NT2/D1 (cell line): ENCODE data around the gene BARX2.
A peak's percentile ranks its signal among the peaks of the same experiment; 100 is the strongest.

Experiments used
- DNase-seq: peaks from one replicate; pipeline ENCODE4 v3.0.0-alpha.2; 2011; ENCODE audit warnings: low read depth, low spot score
- H3K27me3 ChIP-seq: 2 replicates; pipeline ENCODE4 v1.6.0; 2011; ENCODE audit warnings: mild to moderate bottlenecking; ENCODE audit not compliant: insufficient read length, insufficient read depth
- H3K36me3 ChIP-seq: 2 replicates; pipeline ENCODE4 v1.6.1; 2011; ENCODE audit warnings: mild to moderate bottlenecking, low read length, mixed read lengths; ENCODE audit not compliant: insufficient read depth, insufficient read length
- H3K4me1 ChIP-seq: 2 replicates; pipeline ENCODE4 v1.5.1; 2011; ENCODE audit not compliant: insufficient read depth, insufficient read length
- H3K4me3 ChIP-seq: 2 replicates; pipeline ENCODE4 v1.5.1; 2011; ENCODE audit warnings: low read depth; ENCODE audit not compliant: insufficient read length
- H3K9ac ChIP-seq: 2 replicates; pipeline ENCODE4 v1.6.0; 2011; ENCODE audit warnings: low read depth; ENCODE audit not compliant: insufficient read length
- H3K9me3 ChIP-seq: 2 replicates; pipeline ENCODE4 v1.5.1; 2011; ENCODE audit warnings: mild to moderate bottlenecking, low read length; ENCODE audit not compliant: insufficient read depth
- SUZ12 ChIP-seq: IDR thresholded peaks from 2 replicates; pipeline ENCODE4 v1.6.1; 2011; ENCODE audit not compliant: insufficient read length, insufficient read depth; ENCODE audit errors: extremely low read depth
- YY1 ChIP-seq: IDR thresholded peaks from 2 replicates; pipeline ENCODE4 v1.6.1; 2011; ENCODE audit not compliant: insufficient read length, insufficient read depth
- ZNF274 ChIP-seq: IDR thresholded peaks from 2 replicates; pipeline ENCODE4 v1.6.1; 2011; ENCODE audit warnings: mild to moderate bottlenecking, low read depth, low read length

The BARX2 gene

DNA sequence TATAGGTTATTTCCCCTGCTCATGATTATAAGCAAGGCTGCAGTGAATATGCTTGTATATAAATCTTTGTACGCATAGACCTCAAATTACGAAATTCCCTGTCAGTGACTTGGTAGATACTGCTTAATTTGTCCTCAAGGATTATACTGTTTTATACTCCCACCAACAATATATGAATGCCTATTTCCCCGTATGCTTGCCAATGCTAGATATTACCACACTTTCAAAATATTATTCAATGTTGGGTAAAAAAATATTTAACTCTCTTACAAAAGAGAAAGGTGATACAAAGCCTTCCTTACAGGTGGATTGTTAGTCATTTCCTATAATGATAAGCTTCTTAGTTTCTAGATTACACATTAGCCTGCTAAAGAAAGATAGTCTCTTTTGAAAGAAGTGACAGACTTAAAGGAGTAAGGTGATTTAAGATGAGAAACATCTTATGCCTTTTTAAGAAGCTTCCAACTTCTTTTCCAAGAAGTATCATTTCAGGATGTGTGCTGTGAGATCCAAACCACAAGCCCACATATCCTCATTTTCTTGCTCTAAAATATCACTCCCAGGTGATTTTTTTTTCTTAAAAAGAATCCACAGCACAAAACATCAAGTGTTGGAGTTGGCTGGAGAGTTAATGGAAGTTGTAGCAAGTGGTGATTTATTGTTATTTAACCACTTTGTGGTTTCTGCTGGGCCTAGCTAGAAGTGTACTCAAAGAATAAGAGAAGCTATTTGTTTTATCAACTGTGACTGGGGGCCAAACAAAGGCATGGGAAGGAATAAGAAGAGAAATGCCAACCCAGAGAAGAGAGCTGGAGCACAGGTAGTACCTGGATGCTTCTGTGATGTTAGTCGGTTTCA, 59.2 kb downstream of the BARX2 start:
- TF ChIP-seq SUZ12 (no peak), YY1 (no peak), ZNF274 (no peak)
- no peak overlapping the region for H3K4me3 ChIP-seq
- no peak for DNase-seq
- H3K4me1 ChIP-seq, result no peaks in the 10 kb centered on the region
- H3K36me3 ChIP-seq, result no peaks in the 10 kb centered on the region
- H3K9ac ChIP-seq, result no peak overlapping the region
- peaks cover 12% of the 10 kb centered on the region for H3K9me3 ChIP-seq
- H3K27me3 ChIP-seq, result no peaks in the 10 kb centered on the region

DNA sequence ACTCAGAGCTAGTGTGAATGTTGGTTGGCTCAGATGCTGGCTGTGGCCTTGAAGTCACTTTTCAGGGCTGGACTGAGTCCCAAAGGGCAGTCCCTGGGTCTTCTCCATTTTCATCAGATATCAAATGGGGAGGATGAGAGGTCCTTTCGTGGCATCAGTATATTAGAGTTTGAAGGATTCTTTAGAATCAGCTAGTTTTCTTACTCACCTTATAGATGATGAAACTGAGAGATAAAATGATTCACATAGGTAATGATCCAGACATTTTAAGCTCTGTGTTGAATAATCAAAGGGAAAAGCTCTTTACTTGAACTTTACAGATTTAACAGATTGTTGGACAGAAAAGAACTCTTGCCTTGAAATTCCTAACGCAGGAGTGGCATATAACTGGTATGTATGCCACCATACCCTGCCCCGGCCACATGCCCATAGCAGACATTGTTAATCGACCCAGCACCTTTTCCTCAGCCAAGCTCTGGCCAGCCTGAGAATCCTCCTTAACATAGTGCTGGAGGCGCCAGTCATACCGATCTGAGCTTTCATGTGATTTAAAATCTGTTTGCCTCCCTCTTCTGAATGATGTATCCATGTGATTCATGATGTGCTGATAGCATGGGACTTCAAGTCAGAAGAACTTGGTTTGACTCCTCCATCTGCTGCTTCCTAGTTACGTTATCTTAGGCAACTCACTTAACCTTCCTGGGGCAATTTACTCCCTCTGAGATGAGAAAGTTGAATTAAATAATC, 60.0 kb downstream of the BARX2 start:
- DNase-seq, result no peak
- Histone ChIP-seq H3K36me3 (no peaks in the 10 kb centered on the region), H3K4me1 (peaks cover under 1% of the 10 kb centered on the region), H3K9ac (no peak overlapping the region), H3K27me3 (no peaks in the 10 kb centered on the region), H3K4me3 (no peak overlapping the region), H3K9me3 (peaks cover 11% of the 10 kb centered on the region)
- TF ChIP-seq ZNF274 (no peak), SUZ12 (no peak), YY1 (no peak)

DNA sequence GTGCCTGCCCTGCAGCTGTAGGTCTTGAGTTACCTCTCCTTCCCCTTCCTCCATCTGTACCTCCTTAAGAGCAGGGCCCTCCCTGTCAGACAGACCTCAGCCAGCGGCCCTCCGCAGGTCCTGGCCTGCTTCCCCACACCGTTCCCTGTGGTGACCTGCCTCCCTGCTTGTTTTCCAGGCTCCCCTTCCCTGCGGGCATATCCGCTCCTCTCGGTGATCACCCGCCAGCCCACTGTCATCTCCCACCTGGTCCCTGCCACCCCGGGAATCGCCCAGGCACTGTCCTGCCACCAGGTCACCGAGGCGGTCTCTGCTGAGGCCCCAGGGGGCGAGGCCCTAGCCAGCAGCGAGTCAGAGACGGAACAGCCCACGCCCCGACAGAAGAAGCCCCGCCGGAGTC, 60.9 kb downstream of the BARX2 start:
- no peak for DNase-seq
- H3K36me3 ChIP-seq, result no peaks in the 10 kb centered on the region
- no peak overlapping the region for H3K4me3 ChIP-seq
- TF ChIP-seq YY1 (no peak), SUZ12 (no peak), ZNF274 (no peak)
- H3K9ac ChIP-seq, result no peak overlapping the region
- no peaks in the 10 kb centered on the region for H3K27me3 ChIP-seq
- peaks cover 5% of the 10 kb centered on the region for H3K4me1 ChIP-seq
- H3K9me3 ChIP-seq, result peaks cover 2% of the 10 kb centered on the region; the same call in 1 of the 2 replicates

DNA sequence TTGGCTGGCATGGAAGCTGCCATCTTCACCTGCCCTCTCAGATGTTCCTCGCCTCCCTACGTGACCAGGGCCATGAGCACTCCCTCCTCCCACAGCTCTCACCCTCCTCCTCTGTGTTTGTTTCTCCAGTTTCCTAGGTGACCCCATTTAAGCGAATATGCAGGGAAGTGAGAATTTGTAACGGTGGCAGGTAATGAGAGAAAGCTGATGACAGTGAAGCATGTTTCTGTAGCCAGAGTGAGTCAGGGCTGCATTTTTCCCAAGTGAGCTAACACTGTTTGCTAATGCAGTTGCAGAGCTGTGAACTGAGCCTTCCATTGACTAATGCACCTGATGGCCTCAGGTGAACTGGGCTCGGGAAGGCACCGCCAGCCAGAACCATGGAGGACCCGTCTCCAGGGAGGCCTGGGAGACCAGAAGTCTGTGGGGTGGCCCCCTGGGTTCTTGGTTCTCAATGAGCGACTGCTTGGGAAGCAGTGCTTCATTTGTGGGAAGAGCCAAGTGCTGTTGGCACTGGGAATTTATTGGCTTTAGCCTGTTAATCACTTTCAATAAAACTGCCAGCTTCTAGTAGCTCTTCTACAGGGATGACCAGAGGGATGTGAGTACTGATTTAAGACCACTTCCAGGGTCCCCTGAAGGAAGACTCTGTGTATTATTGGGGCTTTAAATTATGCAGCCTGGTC, 64.5 kb downstream of the BARX2 start:
- H3K9ac ChIP-seq, result no peak overlapping the region
- peak; percentile 85 for DNase-seq
- H3K4me1 ChIP-seq, result peaks cover 5% of the 10 kb centered on the region
- H3K36me3 ChIP-seq, result no peaks in the 10 kb centered on the region
- TF ChIP-seq ZNF274, result no peak
- no peak for TF ChIP-seq SUZ12
- no peak for TF ChIP-seq YY1
- no peak overlapping the region for H3K4me3 ChIP-seq
- no peaks in the 10 kb centered on the region for H3K27me3 ChIP-seq
- H3K9me3 ChIP-seq, result no peaks in the 10 kb centered on the region

DNA sequence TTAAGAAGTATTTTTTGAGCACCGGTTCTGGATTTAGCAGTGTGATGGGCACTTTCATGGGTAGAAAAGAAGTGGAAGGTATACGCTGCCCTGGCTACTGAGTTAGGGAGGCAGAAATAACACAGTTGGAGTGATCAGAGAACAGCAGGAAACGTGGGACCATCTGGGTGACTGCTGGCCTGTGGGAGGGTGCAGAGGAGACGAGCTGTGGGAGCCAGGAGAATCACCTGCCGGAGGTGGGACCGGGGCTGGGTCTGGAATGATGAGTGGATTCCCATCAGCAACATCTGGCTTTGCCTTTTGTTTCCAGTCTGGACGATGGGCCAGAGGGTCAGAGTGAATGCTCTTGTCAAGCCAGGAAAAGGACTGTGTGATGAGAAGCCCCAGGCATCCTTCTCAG, 66.5 kb downstream of the BARX2 start:
- Histone ChIP-seq H3K4me3 (no peak overlapping the region), H3K9me3 (no peaks in the 10 kb centered on the region), H3K36me3 (no peaks in the 10 kb centered on the region), H3K4me1 (peaks cover 5% of the 10 kb centered on the region), H3K9ac (no peak overlapping the region), H3K27me3 (no peaks in the 10 kb centered on the region)
- TF ChIP-seq ZNF274 (no peak), SUZ12 (no peak), YY1 (no peak)
- DNase-seq, result no peak

DNA sequence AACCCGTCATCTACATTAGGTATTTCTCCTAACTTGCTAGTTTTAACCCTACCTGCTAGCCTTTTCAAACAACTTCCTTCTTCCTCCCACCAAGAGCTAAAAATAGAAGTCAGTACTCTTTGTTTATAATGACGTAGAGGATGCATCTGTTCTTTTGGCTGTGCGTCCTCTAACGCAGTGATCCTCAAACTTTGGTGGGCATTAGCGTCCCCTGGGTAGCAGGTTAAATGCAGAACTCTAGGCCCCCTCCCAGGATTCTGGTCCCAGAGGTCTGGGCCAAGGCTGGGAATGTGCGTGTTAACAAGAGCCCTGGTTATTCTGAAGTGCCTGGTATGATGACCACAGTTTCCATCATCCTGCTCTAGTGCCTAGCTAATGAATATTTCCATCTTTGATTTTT, 67.6 kb downstream of the BARX2 start:
- Histone ChIP-seq H3K4me1 (peaks cover 5% of the 10 kb centered on the region), H3K9ac (no peak overlapping the region), H3K9me3 (0 out of 2 replicates have a peak, but pooled peaks cover 3% of the 10 kb centered on the region), H3K4me3 (no peak overlapping the region), H3K36me3 (no peaks in the 10 kb centered on the region), H3K27me3 (no peaks in the 10 kb centered on the region)
- TF ChIP-seq YY1 (no peak), SUZ12 (no peak), ZNF274 (no peak)
- no peak for DNase-seq

DNA sequence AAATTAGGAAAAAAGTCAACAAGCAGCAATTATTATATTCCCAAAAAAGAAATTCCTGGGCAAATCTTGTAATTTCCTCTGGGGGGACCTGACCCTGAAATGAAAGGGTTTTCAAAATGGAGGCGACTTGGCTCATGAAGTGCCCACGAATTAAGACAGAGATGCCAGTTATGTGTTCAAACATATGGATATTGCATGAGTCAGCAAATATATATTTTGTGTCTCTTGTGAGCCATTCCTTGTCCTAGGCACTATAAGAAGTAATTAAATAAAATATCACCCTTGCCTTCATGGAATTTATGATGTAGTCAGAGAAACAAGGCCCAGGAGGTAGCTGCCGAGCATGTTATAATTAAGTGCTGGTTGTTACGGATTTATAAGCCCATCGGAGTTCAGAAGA, 68.6 kb downstream of the BARX2 start:
- peaks cover 5% of the 10 kb centered on the region for H3K4me1 ChIP-seq
- DNase-seq, result no peak
- H3K4me3 ChIP-seq, result no peak overlapping the region
- H3K36me3 ChIP-seq, result no peaks in the 10 kb centered on the region
- H3K9ac ChIP-seq, result no peak overlapping the region
- H3K27me3 ChIP-seq, result no peaks in the 10 kb centered on the region
- no peak for TF ChIP-seq YY1
- no peak for TF ChIP-seq ZNF274
- no peak for TF ChIP-seq SUZ12
- H3K9me3 ChIP-seq, result peaks cover 12% of the 10 kb centered on the region; the same call in 1 of the 2 replicates
